HUES6 (cell line): ENCODE data around the gene TCF3.

ENCODE experiments used
- H3K27ac ChIP-seq: 2 replicates; pipeline ENCODE4 v1.7.0; 2013; ENCODE audit warnings: low read depth, mild to moderate bottlenecking, low read length, inconsistent platforms
- H3K27me3 ChIP-seq: 2 replicates; pipeline ENCODE4 v1.6.1; 2013; ENCODE audit warnings: low read length; ENCODE audit not compliant: control insufficient read depth, insufficient read depth
- H3K36me3 ChIP-seq: 2 replicates; pipeline ENCODE4 v1.6.1; 2013; ENCODE audit warnings: low read length; ENCODE audit not compliant: control insufficient read depth, insufficient read depth
- H3K4me1 ChIP-seq: 2 replicates; pipeline ENCODE4 v1.6.1; 2013; ENCODE audit warnings: low read length; ENCODE audit not compliant: control insufficient read depth, insufficient read depth
- H3K4me3 ChIP-seq: 2 replicates; pipeline ENCODE4 v1.5.1; 2013; ENCODE audit warnings: low read depth, low read length
- H3K9ac ChIP-seq: one replicate; pipeline ENCODE4 v1.6.1; 2013; ENCODE audit warnings: mild to moderate bottlenecking, low read length
- H3K9me3 ChIP-seq: 2 replicates; pipeline ENCODE4 v1.6.1; 2013; ENCODE audit warnings: low read depth, low read length; ENCODE audit not compliant: control insufficient read depth, insufficient read depth

Gene TCF3

GRCh38 chr19:1684573-1684912, 32.1 kb upstream of the TCF3 start:
- Histone ChIP-seq H3K4me3 (no peak overlapping the region), H3K27ac (no peak overlapping the region), H3K36me3 (no peaks in the 10 kb centered on the region), H3K9ac (no peak overlapping the region), H3K27me3 (peaks cover 52% of the 10 kb centered on the region), H3K4me1 (no peaks in the 10 kb centered on the region), H3K9me3 (no peaks in the 10 kb centered on the region)

GRCh38 chr19:1683869-1684572, 31.6 kb upstream of the TCF3 start:
- Histone ChIP-seq H3K9me3 (no peaks in the 10 kb centered on the region), H3K4me3 (no peak overlapping the region), H3K27me3 (peaks cover 54% of the 10 kb centered on the region), H3K27ac (no peak overlapping the region), H3K4me1 (no peaks in the 10 kb centered on the region), H3K9ac (no peak overlapping the region), H3K36me3 (no peaks in the 10 kb centered on the region)

- Histone ChIP-seq H3K9me3 (no peaks in the 10 kb centered on the region), H3K27me3 (peaks cover 70% of the 10 kb centered on the region), H3K4me3 (no peak overlapping the region), H3K36me3 (no peaks in the 10 kb centered on the region), H3K9ac (no peak overlapping the region), H3K4me1 (no peaks in the 10 kb centered on the region), H3K27ac (no peak overlapping the region)
These were observed 28.6 kb upstream of the TCF3 start for GRCh38 chr19:1680976-1681375.

- no peak overlapping the region for H3K4me3 ChIP-seq
- no peaks in the 10 kb centered on the region for H3K9me3 ChIP-seq
- H3K4me1 ChIP-seq: no peaks in the 10 kb centered on the region
- H3K27ac ChIP-seq: no peak overlapping the region
- no peak overlapping the region for H3K9ac ChIP-seq
- peaks cover 80% of the 10 kb centered on the region for H3K27me3 ChIP-seq
- H3K36me3 ChIP-seq: no peaks in the 10 kb centered on the region
These were observed 25.7 kb upstream of the TCF3 start for GRCh38 chr19:1678073-1678472.

- H3K36me3 ChIP-seq: no peaks in the 10 kb centered on the region
- H3K27me3 ChIP-seq: peaks cover 87% of the 10 kb centered on the region
- H3K9me3 ChIP-seq: no peaks in the 10 kb centered on the region
- no peak overlapping the region for H3K9ac ChIP-seq
- peak overlapping the region; percentile 36; the same call in 1 of the 2 replicates for H3K4me3 ChIP-seq
- H3K4me1 ChIP-seq: no peaks in the 10 kb centered on the region
- H3K27ac ChIP-seq: no peak overlapping the region
These were observed 24.2 kb upstream of the TCF3 start for GRCh38 chr19:1676351-1677266.

- H3K9ac ChIP-seq: no peak overlapping the region
- H3K4me3 ChIP-seq: peak overlapping the region; percentile 36
- no peaks in the 10 kb centered on the region for H3K36me3 ChIP-seq
- H3K27ac ChIP-seq: no peak overlapping the region
- H3K9me3 ChIP-seq: no peaks in the 10 kb centered on the region
- H3K4me1 ChIP-seq: no peaks in the 10 kb centered on the region
- peaks cover 91% of the 10 kb centered on the region for H3K27me3 ChIP-seq
These were observed 23.4 kb upstream of the TCF3 start for GRCh38 chr19:1675633-1676350.

GRCh38 chr19:1674293-1674679, 21.9 kb upstream of the TCF3 start:
- H3K9me3 ChIP-seq: no peaks in the 10 kb centered on the region

GRCh38 chr19:1673645-1674292, 21.4 kb upstream of the TCF3 start:
- Histone ChIP-seq H3K4me1 (peaks cover 5% of the 10 kb centered on the region), H3K9me3 (no peaks in the 10 kb centered on the region), H3K36me3 (no peaks in the 10 kb centered on the region), H3K27me3 (peaks cover 98% of the 10 kb centered on the region), H3K27ac (no peak overlapping the region), H3K9ac (no peak overlapping the region), H3K4me3 (no peak overlapping the region)

More at GRCh38 chr19:1674293-1674679, 21.9 kb upstream of the TCF3 start:
- peaks cover 98% of the 10 kb centered on the region for H3K27me3 ChIP-seq
- no peak overlapping the region for H3K9ac ChIP-seq
- H3K4me3 ChIP-seq: no peak overlapping the region
- no peaks in the 10 kb centered on the region for H3K4me1 ChIP-seq
- H3K27ac ChIP-seq: no peak overlapping the region
- no peaks in the 10 kb centered on the region for H3K36me3 ChIP-seq

- no peak overlapping the region for H3K4me3 ChIP-seq
These were observed 20.6 kb upstream of the TCF3 start for GRCh38 chr19:1672769-1673644.

More at GRCh38 chr19:1672769-1673644, 20.6 kb upstream of the TCF3 start:
- Histone ChIP-seq H3K9me3 (no peaks in the 10 kb centered on the region), H3K4me1 (peaks cover 12% of the 10 kb centered on the region), H3K36me3 (no peaks in the 10 kb centered on the region), H3K27me3 (peaks cover 98% of the 10 kb centered on the region), H3K27ac (no peak overlapping the region), H3K9ac (no peak overlapping the region)
